ENCODE results near the gene SLC31A2.

The SLC31A2 gene

GRCh38 chr9:113199683-113200329 lies 49.0 kb downstream of the SLC31A2 start:
- no peak for ATAC-seq
- TF ChIP-seq TOX (CRISPR knock-in tag; IDR thresholded peaks at IDR 0.05; ENCODE audit: borderline replicate concordance) (no peak), PPARA (CRISPR knock-in tag; IDR thresholded peaks at IDR 0.05; ENCODE audit: borderline replicate concordance) (no peak), ZNF70 (CRISPR knock-in tag; IDR thresholded peaks at IDR 0.05) (no peak), ZFP30 (CRISPR knock-in tag; IDR thresholded peaks at IDR 0.05) (no peak), RARB (CRISPR knock-in tag; IDR thresholded peaks at IDR 0.05) (no peak)
- TF ChIP-seq, protein P1, sequence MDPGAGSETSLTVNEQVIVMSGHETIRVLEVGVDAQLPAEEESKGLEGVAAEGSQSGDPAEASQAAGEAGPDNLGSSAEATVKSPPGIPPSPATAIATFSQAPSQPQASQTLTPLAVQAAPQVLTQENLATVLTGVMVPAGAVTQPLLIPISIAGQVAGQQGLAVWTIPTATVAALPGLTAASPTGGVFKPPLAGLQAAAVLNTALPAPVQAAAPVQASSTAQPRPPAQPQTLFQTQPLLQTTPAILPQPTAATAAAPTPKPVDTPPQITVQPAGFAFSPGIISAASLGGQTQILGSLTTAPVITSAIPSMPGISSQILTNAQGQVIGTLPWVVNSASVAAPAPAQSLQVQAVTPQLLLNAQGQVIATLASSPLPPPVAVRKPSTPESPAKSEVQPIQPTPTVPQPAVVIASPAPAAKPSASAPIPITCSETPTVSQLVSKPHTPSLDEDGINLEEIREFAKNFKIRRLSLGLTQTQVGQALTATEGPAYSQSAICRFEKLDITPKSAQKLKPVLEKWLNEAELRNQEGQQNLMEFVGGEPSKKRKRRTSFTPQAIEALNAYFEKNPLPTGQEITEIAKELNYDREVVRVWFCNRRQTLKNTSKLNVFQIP (CRISPR knock-in tag; IDR thresholded peaks at IDR 0.05; ENCODE audit: borderline replicate concordance, low read depth) = no peak
- TF ChIP-seq, protein P2, sequence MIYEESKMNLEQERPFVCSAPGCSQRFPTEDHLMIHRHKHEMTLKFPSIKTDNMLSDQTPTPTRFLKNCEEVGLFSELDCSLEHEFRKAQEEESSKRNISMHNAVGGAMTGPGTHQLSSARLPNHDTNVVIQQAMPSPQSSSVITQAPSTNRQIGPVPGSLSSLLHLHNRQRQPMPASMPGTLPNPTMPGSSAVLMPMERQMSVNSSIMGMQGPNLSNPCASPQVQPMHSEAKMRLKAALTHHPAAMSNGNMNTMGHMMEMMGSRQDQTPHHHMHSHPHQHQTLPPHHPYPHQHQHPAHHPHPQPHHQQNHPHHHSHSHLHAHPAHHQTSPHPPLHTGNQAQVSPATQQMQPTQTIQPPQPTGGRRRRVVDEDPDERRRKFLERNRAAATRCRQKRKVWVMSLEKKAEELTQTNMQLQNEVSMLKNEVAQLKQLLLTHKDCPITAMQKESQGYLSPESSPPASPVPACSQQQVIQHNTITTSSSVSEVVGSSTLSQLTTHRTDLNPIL (CRISPR knock-in tag; IDR thresholded peaks at IDR 0.05; ENCODE audit: low read depth) = no peak

DNA sequence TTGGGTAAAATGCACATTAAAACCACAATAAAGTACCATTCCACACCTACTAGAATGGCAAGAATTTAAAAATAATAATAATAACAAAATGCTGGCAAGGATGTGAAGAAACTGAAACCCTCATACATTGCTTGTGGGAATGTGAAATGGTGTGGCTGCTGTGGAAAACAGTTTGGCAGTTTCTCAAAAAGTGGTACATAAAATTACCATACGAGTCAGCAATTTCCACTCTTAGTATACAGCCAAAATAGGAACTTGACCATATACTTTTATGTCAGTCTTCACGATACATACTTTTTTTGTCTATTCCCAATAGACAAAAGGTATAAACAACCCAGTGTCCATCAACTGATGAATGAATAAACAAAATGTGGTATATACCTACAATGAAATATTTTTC lies 54.6 kb downstream of the SLC31A2 start:
- TF ChIP-seq OSR1 (CRISPR knock-in tag; IDR thresholded peaks at IDR 0.05) = no peak
- no peak for TF ChIP-seq ZFP3 (CRISPR knock-in tag; IDR thresholded peaks at IDR 0.05)
- TF ChIP-seq ARNTL (CRISPR knock-in tag; IDR thresholded peaks at IDR 0.05; ENCODE audit: borderline replicate concordance, low read depth) = no peak
- TF ChIP-seq TCF4 (CRISPR knock-in tag; IDR thresholded peaks at IDR 0.05; ENCODE audit: borderline replicate concordance) = no peak
- no peak for TF ChIP-seq ISL1 (CRISPR knock-in tag; IDR thresholded peaks at IDR 0.05)
- TF ChIP-seq, protein P3, sequence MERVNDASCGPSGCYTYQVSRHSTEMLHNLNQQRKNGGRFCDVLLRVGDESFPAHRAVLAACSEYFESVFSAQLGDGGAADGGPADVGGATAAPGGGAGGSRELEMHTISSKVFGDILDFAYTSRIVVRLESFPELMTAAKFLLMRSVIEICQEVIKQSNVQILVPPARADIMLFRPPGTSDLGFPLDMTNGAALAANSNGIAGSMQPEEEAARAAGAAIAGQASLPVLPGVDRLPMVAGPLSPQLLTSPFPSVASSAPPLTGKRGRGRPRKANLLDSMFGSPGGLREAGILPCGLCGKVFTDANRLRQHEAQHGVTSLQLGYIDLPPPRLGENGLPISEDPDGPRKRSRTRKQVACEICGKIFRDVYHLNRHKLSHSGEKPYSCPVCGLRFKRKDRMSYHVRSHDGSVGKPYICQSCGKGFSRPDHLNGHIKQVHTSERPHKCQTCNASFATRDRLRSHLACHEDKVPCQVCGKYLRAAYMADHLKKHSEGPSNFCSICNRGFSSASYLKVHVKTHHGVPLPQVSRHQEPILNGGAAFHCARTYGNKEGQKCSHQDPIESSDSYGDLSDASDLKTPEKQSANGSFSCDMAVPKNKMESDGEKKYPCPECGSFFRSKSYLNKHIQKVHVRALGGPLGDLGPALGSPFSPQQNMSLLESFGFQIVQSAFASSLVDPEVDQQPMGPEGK (CRISPR knock-in tag; IDR thresholded peaks at IDR 0.05; ENCODE audit: borderline replicate concordance) = no peak
- no peak for TF ChIP-seq ESRRG (CRISPR knock-in tag; IDR thresholded peaks at IDR 0.05)
- TF ChIP-seq BACH2 (CRISPR knock-in tag; IDR thresholded peaks at IDR 0.05; ENCODE audit: borderline replicate concordance) = no peak
- TF ChIP-seq SNAI2 (CRISPR knock-in tag; IDR thresholded peaks at IDR 0.05) = no peak
- no peak for TF ChIP-seq ZFP30 (CRISPR knock-in tag; IDR thresholded peaks at IDR 0.05)
- no peak for TF ChIP-seq ZC3H10 (CRISPR knock-in tag; IDR thresholded peaks at IDR 0.05)
- no peak for TF ChIP-seq TOX (CRISPR knock-in tag; IDR thresholded peaks at IDR 0.05; ENCODE audit: borderline replicate concordance)
- TF ChIP-seq ZNF70 (CRISPR knock-in tag; IDR thresholded peaks at IDR 0.05) = no peak
- no peak for TF ChIP-seq CSDC2 (CRISPR knock-in tag; IDR thresholded peaks at IDR 0.05)
- no peak for TF ChIP-seq ZNF8 (CRISPR knock-in tag; IDR thresholded peaks at IDR 0.05)

GRCh38 chr9:113205861-113206260 lies 55.1 kb downstream of the SLC31A2 start:
- ATAC-seq = no peak
- TF ChIP-seq, protein P2 (CRISPR knock-in tag; IDR thresholded peaks at IDR 0.05; ENCODE audit: low read depth) = no peak
- TF ChIP-seq ZC3H10 (CRISPR knock-in tag; IDR thresholded peaks at IDR 0.05) (no peak), ZFP3 (CRISPR knock-in tag; IDR thresholded peaks at IDR 0.05) (no peak), ZNF70 (CRISPR knock-in tag; IDR thresholded peaks at IDR 0.05) (no peak), TOX (CRISPR knock-in tag; IDR thresholded peaks at IDR 0.05; ENCODE audit: borderline replicate concordance) (no peak), SNAI2 (CRISPR knock-in tag; IDR thresholded peaks at IDR 0.05) (no peak), CSDC2 (CRISPR knock-in tag; IDR thresholded peaks at IDR 0.05) (no peak), GLIS3 (CRISPR knock-in tag; IDR thresholded peaks at IDR 0.05) (no peak), ISL1 (CRISPR knock-in tag; IDR thresholded peaks at IDR 0.05) (no peak), TSHZ2 (CRISPR knock-in tag; IDR thresholded peaks at IDR 0.05) (no peak), ZNF565 (CRISPR knock-in tag; conservative IDR thresholded peaks at IDR 0.05; ENCODE audit: low read depth) (no peak), OSR1 (CRISPR knock-in tag; IDR thresholded peaks at IDR 0.05) (no peak), ZNF8 (CRISPR knock-in tag; IDR thresholded peaks at IDR 0.05) (no peak), PPARA (CRISPR knock-in tag; IDR thresholded peaks at IDR 0.05; ENCODE audit: borderline replicate concordance) (no peak), ZFP30 (CRISPR knock-in tag; IDR thresholded peaks at IDR 0.05) (no peak)
- TF ChIP-seq, protein P1 (CRISPR knock-in tag; IDR thresholded peaks at IDR 0.05; ENCODE audit: borderline replicate concordance, low read depth) = no peak
- TF ChIP-seq, protein P4, sequence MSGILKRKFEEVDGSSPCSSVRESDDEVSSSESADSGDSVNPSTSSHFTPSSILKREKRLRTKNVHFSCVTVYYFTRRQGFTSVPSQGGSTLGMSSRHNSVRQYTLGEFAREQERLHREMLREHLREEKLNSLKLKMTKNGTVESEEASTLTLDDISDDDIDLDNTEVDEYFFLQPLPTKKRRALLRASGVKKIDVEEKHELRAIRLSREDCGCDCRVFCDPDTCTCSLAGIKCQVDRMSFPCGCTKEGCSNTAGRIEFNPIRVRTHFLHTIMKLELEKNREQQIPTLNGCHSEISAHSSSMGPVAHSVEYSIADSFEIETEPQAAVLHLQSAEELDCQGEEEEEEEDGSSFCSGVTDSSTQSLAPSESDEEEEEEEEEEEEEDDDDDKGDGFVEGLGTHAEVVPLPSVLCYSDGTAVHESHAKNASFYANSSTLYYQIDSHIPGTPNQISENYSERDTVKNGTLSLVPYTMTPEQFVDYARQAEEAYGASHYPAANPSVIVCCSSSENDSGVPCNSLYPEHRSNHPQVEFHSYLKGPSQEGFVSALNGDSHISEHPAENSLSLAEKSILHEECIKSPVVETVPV (CRISPR knock-in tag; IDR thresholded peaks at IDR 0.05) = no peak

More for the DNA sequence above, 54.6 kb downstream of the SLC31A2 start:
- ATAC-seq = no peak
